Neuronal stem cell (in vitro differentiated cells): ENCODE measurements around the gene SETD1B.

ENCODE experiments used
- DNase-seq: peaks from one replicate; pipeline ENCODE4 v3.0.0-alpha.2; 2013; ENCODE audit warnings: low spot score
- H2AFZ ChIP-seq: one replicate; pipeline ENCODE4 v1.6.1; 2013; ENCODE audit warnings: mild to moderate bottlenecking, low read length, inconsistent platforms
- H2AK5ac ChIP-seq: 2 replicates; pipeline ENCODE4 v1.6.1; 2013; ENCODE audit warnings: low read depth, mild to moderate bottlenecking, inconsistent platforms, low read length, moderate library complexity, mixed read lengths
- H2BK120ac ChIP-seq: 2 replicates; pipeline ENCODE4 v1.6.1; 2013; ENCODE audit warnings: low read depth, mild to moderate bottlenecking, inconsistent platforms, low read length, moderate library complexity, mixed read lengths
- H2BK12ac ChIP-seq: one replicate; pipeline ENCODE4 v1.6.1; 2013; ENCODE audit warnings: low read length, inconsistent platforms
- H2BK15ac ChIP-seq: 2 replicates; pipeline ENCODE4 v1.6.1; 2013; ENCODE audit warnings: mild to moderate bottlenecking, low read length, inconsistent platforms, mixed read lengths
- H2BK5ac ChIP-seq: one replicate; pipeline ENCODE4 v1.6.1; 2013; ENCODE audit warnings: inconsistent platforms, mild to moderate bottlenecking, low read length, moderate library complexity
- H3K14ac ChIP-seq: one replicate; pipeline ENCODE4 v1.6.1; 2013; ENCODE audit warnings: low read length, inconsistent platforms
- H3K18ac ChIP-seq: 2 replicates; pipeline ENCODE4 v1.6.1; 2013; ENCODE audit warnings: low read length, inconsistent platforms
- H3K23ac ChIP-seq: 2 replicates; pipeline ENCODE4 v1.6.1; 2013; ENCODE audit warnings: low read depth, mild to moderate bottlenecking, mixed read lengths, low read length, inconsistent platforms; ENCODE audit not compliant: poor library complexity
- H3K27ac ChIP-seq: replicated peaks from 3 replicates; pipeline ENCODE4 v1.5.1; 2013; ENCODE audit warnings: low read length, inconsistent platforms
- H3K27me3 ChIP-seq, 3 experiments: 2 replicates each; pipeline ENCODE4 v1.6.1; 2013; ENCODE audit warnings: low read length in 3 of 3, mild to moderate bottlenecking in 2 of 3, inconsistent platforms in 1 of 3, low read depth in 1 of 3, mixed read lengths in 1 of 3, moderate library complexity in 1 of 3; ENCODE audit not compliant: control insufficient read depth in 3 of 3, insufficient read depth in 3 of 3
- H3K36me3 ChIP-seq, 2 donors: replicated peaks in 1 of 2; 2 replicates each; pipeline ENCODE4 v1.6.1; 2013; ENCODE audit warnings: low read length in 2 of 2; ENCODE audit not compliant: control insufficient read depth in 2 of 2, insufficient read depth in 2 of 2
- H3K4ac ChIP-seq: 2 replicates; pipeline ENCODE4 v1.6.1; 2013; ENCODE audit warnings: inconsistent platforms, mild to moderate bottlenecking, low read length, moderate library complexity
- H3K4me1 ChIP-seq, 2 donors: 1 replicate in 1 of 2; 2 replicates in 1 of 2; pipeline ENCODE4 v1.6.1; 2013; ENCODE audit warnings: low read length in 2 of 2, low read depth in 1 of 2; ENCODE audit not compliant: control insufficient read depth in 2 of 2, insufficient read depth in 1 of 2
- H3K4me2 ChIP-seq: one replicate; pipeline ENCODE4 v1.6.1; 2013; ENCODE audit warnings: mild to moderate bottlenecking, low read length, inconsistent platforms; ENCODE audit not compliant: insufficient read depth, poor library complexity, severe bottlenecking
- H3K4me3 ChIP-seq, 2 donors: 2 replicates each; pipeline ENCODE4 v1.5.1; 2013; ENCODE audit warnings: low read length in 2 of 2, mild to moderate bottlenecking in 2 of 2, inconsistent platforms in 1 of 2, moderate library complexity in 1 of 2
- H3K79me1 ChIP-seq: one replicate; pipeline ENCODE4 v1.6.1; 2013; ENCODE audit warnings: low read depth, mild to moderate bottlenecking, inconsistent platforms, low read length, moderate library complexity
- H3K9ac ChIP-seq: one replicate; pipeline ENCODE4 v1.6.1; 2013; ENCODE audit warnings: mild to moderate bottlenecking, low read depth, low read length, inconsistent platforms; ENCODE audit not compliant: poor library complexity
- H3K9me3 ChIP-seq, 2 donors: replicated peaks in 1 of 2; 2 replicates each; pipeline versions ENCODE3 to v1.6.1; 2013; ENCODE audit warnings: low read length in 2 of 2, mild to moderate bottlenecking in 2 of 2, inconsistent platforms in 1 of 2, low read depth in 1 of 2, mixed read lengths in 1 of 2, moderate library complexity in 1 of 2; ENCODE audit not compliant: control insufficient read depth in 2 of 2, insufficient read depth in 1 of 2
- H4K8ac ChIP-seq: one replicate; pipeline ENCODE4 v1.6.1; 2013; ENCODE audit warnings: low read depth, mild to moderate bottlenecking, inconsistent platforms, low read length, moderate library complexity
- H4K91ac ChIP-seq: one replicate; pipeline ENCODE4 v1.6.1; 2013; ENCODE audit warnings: low read length, low read depth, mild to moderate bottlenecking, inconsistent platforms; ENCODE audit not compliant: poor library complexity
- WGBS, 2 donors: extraction: QIAGEN DNeasy Blood & Tissue Kit; methylation state at CpG; one replicate each; pipeline ENCODE4 v1.1.7; 2013; ENCODE audit warnings: missing lambda C conversion rate in 2 of 2, mixed read lengths in 1 of 2; ENCODE audit not compliant: insufficient read length in 2 of 2, insufficient replicate concordance in 1 of 2; ENCODE audit errors: extremely low coverage in 2 of 2; 5-methylcytosine and 5-hydroxymethylcytosine counted together

SETD1B gene

DNA sequence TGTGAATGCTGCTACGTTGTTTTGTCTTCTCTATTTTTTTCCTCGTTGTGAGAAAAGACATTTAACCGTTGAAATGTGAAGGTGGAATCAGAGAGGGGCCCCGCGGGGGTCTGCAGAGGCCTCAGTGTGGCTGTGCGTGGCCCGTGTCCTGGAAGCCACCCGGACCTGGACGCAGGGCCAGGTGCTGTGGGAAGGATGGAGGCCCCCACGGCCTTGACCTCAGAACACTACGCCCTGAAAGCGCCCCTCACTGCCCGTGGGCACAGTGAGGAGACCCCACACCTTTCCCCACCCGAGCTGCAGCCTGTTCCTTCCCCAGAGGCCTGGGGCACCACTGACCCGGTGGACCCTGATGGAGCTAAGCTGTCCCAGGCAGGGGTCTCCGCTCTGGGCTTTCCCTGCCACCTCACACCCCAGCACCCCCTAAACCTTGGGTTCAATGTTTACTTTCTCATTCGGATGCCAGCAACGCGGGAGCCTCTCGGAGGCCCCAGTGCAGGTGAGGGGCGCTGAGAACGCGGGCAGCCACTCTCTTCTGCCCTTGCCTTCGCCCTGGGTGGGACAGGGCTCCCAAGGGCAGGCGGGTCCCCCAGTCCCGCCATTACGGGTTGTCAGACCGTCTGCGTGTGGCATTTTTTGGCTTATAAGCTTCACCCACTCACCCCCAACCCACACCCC is 26.9 kb downstream of the SETD1B start:
- Histone ChIP-seq H3K4me1 (no peaks in the 10 kb centered on the region), H2BK12ac (no peak overlapping the region), H3K4me3 (no peak overlapping the region), H2BK120ac (no peak overlapping the region), H3K27ac (no peak overlapping the region), H3K18ac (no peak overlapping the region), H3K27me3 (no peaks in the 10 kb centered on the region), H3K36me3 (peaks cover 35 to 63% of the 10 kb centered on the region in 2 donors), H2BK5ac (no peak overlapping the region), H3K4ac (no peak overlapping the region), H3K9me3 (no peaks in the 10 kb centered on the region), H4K8ac (no peak overlapping the region), H4K91ac (no peak overlapping the region), H2AFZ (no peak overlapping the region), H3K4me2 (no peak overlapping the region), H2AK5ac (no peak overlapping the region), H3K79me1 (no peaks in the 10 kb centered on the region), H2BK15ac (no peak overlapping the region), H3K14ac (no peak overlapping the region), H3K9ac (no peak overlapping the region), H3K23ac (no peak overlapping the region)
- no peak for DNase-seq
- WGBS, 2 donors = no CpG with 5 or more reads among the region's 29 CpGs

GRCh38 chr12:121831571-121832245 is 27.9 kb downstream of the SETD1B start:
- Histone ChIP-seq H3K79me1 (no peaks in the 10 kb centered on the region), H3K23ac (no peak overlapping the region), H2BK120ac (no peak overlapping the region), H2BK15ac (no peak overlapping the region), H3K9me3 (no peaks in the 10 kb centered on the region), H3K4me2 (no peak overlapping the region), H2BK5ac (no peak overlapping the region), H4K91ac (no peak overlapping the region), H3K27me3 (no peaks in the 10 kb centered on the region), H2BK12ac (no peak overlapping the region), H3K4me1 (no peaks in the 10 kb centered on the region), H2AFZ (no peak overlapping the region), H3K27ac (no peak overlapping the region), H3K4ac (no peak overlapping the region), H3K9ac (no peak overlapping the region), H3K18ac (no peak overlapping the region), H3K36me3 (peaks cover 33 to 53% of the 10 kb centered on the region in 2 donors), H2AK5ac (no peak overlapping the region), H3K14ac (peak overlapping the region; percentile 71), H3K4me3 (no peak overlapping the region), H4K8ac (no peak overlapping the region)
- DNase-seq = no peak
- no CpG with 5 or more reads among the region's 19 CpGs for WGBS, 2 donors

DNA sequence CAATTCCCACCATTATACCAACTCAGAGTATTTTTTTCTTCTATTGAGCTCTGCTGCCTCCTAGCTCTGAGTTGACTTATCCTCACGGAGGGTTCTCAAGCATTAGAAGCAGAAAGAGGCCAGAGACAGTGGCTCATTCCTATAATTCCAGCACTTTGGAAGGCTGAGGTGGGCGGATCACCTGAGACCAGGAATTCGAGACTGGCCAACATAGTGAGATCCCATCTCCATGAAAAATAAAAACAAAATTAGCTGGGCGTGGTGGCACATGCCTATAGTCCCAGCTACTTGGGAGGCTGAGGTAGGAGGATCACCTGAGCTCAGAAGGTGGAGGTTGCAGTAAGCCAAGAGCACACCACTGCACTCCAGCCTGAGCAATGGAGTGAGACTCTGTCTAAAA is 33.9 kb downstream of the SETD1B start:
- Histone ChIP-seq H3K18ac (no peak overlapping the region), H2BK12ac (no peak overlapping the region), H3K27me3 (no peaks in the 10 kb centered on the region), H2BK15ac (no peak overlapping the region), H3K23ac (no peak overlapping the region), H3K4me3 (no peak overlapping the region), H2BK120ac (no peak overlapping the region), H3K36me3 (no peaks in the 10 kb centered on the region), H3K4me2 (no peak overlapping the region), H3K4me1 (peaks cover 0 to 2% of the 10 kb centered on the region in 2 donors), H4K8ac (no peak overlapping the region), H3K9me3 (peaks cover 0 to 1% of the 10 kb centered on the region in 2 donors), H4K91ac (no peak overlapping the region), H2AK5ac (no peak overlapping the region), H3K14ac (no peak overlapping the region), H2BK5ac (no peak overlapping the region), H2AFZ (no peak overlapping the region), H3K9ac (no peak overlapping the region), H3K4ac (no peak overlapping the region), H3K27ac (no peak overlapping the region), H3K79me1 (no peaks in the 10 kb centered on the region)
- WGBS, 2 donors = no CpG with 5 or more reads among the region's 4 CpGs
- no peak for DNase-seq

- no peaks in the 10 kb centered on the region for H3K79me1 ChIP-seq
- H4K8ac ChIP-seq = no peak overlapping the region
- no peak overlapping the region for H3K4ac ChIP-seq
- H2BK15ac ChIP-seq = no peak overlapping the region
- H2BK5ac ChIP-seq = no peak overlapping the region
- H3K14ac ChIP-seq = no peak overlapping the region
- H3K36me3 ChIP-seq = no peaks in the 10 kb centered on the region
- H3K18ac ChIP-seq = no peak overlapping the region
- H4K91ac ChIP-seq = no peak overlapping the region
- H2BK12ac ChIP-seq = no peak overlapping the region
- H2AFZ ChIP-seq = no peak overlapping the region
- H3K27ac ChIP-seq = no peak overlapping the region
- H2AK5ac ChIP-seq = no peak overlapping the region
- no peak overlapping the region for H3K4me2 ChIP-seq
- H3K4me1 ChIP-seq = peaks cover 0 to 2% of the 10 kb centered on the region in 2 donors
- no peak overlapping the region for H3K9ac ChIP-seq
- H3K9me3 ChIP-seq = peaks cover 0 to 1% of the 10 kb centered on the region in 2 donors
- no peak overlapping the region for H3K4me3 ChIP-seq
- no peak overlapping the region for H2BK120ac ChIP-seq
- no CpG with 5 or more reads among the region's 5 CpGs for WGBS, 2 donors
- DNase-seq = no peak
- no peak overlapping the region for H3K23ac ChIP-seq
- H3K27me3 ChIP-seq = no peaks in the 10 kb centered on the region
Measured at GRCh38 chr12:121838126-121838525, 34.3 kb downstream of the SETD1B start.
